Stomach smooth muscle (tissue), 2 donors: Measurements from ENCODE around the gene IQCF2.

Source experiments
- H3K27ac ChIP-seq: one replicate; pipeline ENCODE4 v1.7.0; 2013; ENCODE audit warnings: mild to moderate bottlenecking, low read length, inconsistent platforms
- H3K27me3 ChIP-seq, 2 donors: one replicate each; pipeline ENCODE4 v1.7.0; 2013; ENCODE audit warnings: low read length in 2 of 2; ENCODE audit not compliant: insufficient read depth in 2 of 2, control insufficient read depth in 1 of 2
- H3K36me3 ChIP-seq, 2 donors: one replicate each; pipeline ENCODE4 v1.7.0; 2013; ENCODE audit warnings: low read length in 2 of 2; ENCODE audit not compliant: control insufficient read depth in 2 of 2, insufficient read depth in 2 of 2
- H3K4me1 ChIP-seq: one replicate; pipeline ENCODE4 v1.7.0; 2013; ENCODE audit warnings: low read length; ENCODE audit not compliant: control insufficient read depth, insufficient read depth
- H3K4me3 ChIP-seq, 2 donors: one replicate each; pipeline ENCODE4 v1.7.0; 2013; ENCODE audit warnings: low read length in 2 of 2
- H3K9ac ChIP-seq, 2 donors: one replicate each; pipeline ENCODE4 v1.7.0; 2013; ENCODE audit warnings: low read length in 2 of 2, mild to moderate bottlenecking in 1 of 2
- H3K9me3 ChIP-seq, 2 donors: one replicate each; pipeline ENCODE4 v1.7.0; 2013; ENCODE audit warnings: low read length in 2 of 2; ENCODE audit not compliant: control insufficient read depth in 2 of 2
- donor health status: healthy.
- donor health status: Pancreatic carcinoma.

IQCF2 gene

DNA sequence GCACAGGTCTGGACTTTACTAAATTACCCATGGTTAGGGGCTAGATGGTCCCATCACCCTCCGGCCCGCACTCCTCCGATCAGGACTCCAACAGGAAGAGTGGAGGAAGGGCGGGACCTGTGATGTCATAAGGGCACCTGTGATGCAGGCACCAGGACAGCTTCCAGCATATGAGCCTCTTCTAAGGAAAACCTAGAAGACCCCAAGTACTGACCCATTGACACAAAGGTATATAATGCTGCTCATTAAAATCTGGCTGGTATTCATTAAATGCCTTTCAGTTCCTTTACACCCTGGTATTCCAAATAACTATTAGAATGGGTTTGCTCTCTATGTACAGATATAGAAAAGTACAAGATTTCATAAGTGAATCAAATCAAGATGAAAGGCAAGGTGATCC is 14.1 kb downstream of the IQCF2 start, which contains the start of gene IQCF5:
IQCF5 (minus strand) TSS at position 101 of the 400 bp plus-strand sequence; CDS start at position 31, 70 bp downstream.
- Histone ChIP-seq H3K9me3 (no peaks in the 10 kb centered on the region), H3K27ac (no peak within 1 kb of the TSS), H3K4me3 (no peak within 1 kb of the TSS), H3K36me3 (no peaks in the 10 kb centered on the region), H3K27me3 (peaks cover 0 to 3% of the 10 kb centered on the region in 2 donors), H3K4me1 (no peaks in the 10 kb centered on the region), H3K9ac (no peak within 1 kb of the TSS)

DNA sequence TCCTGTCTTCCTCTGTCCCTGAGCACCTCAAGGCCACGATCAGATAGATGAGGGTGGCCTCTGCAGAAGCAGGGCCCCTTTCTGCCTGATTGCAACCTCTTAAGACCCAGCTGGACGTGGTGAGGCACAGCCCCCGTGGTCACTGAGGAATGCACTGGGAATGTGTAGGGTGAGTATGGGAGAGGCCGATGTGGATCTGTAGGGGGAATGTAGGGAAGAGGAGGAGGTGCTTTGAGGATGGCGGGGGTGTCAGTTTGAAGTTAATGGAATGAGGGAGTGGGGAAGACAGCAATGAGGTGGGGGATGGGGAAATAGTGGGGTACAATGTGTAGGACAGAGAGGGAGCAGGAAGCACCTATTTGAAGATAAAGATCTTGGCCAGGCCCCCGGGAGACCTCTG is 14.8 kb downstream of the IQCF2 start:
- Histone ChIP-seq H3K27me3 (peaks cover 0 to 3% of the 10 kb centered on the region in 2 donors), H3K36me3 (no peaks in the 10 kb centered on the region), H3K4me3 (no peak overlapping the region), H3K9ac (no peak overlapping the region), H3K9me3 (no peaks in the 10 kb centered on the region), H3K4me1 (no peaks in the 10 kb centered on the region), H3K27ac (no peak overlapping the region)

DNA sequence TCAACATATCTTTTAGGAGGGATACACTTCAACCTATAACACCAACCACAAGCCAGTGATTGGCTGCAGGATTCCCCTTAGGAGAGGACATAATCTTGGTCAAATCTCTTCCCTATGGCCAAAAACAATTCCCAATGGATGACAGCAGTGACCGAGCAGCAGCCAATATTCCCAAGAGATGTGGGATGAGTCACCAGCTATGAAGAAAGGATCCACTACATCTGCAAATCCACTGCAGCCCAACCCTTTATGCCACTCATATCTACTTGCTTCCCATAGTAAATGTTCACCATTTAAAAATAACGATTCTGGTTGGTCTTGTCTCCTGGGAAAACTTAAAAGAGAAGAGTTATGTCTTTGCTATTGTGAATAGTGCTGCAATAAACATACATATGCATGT is 18.5 kb downstream of the IQCF2 start:
- Histone ChIP-seq H3K9me3 (no peaks in the 10 kb centered on the region), H3K9ac (no peak overlapping the region), H3K4me1 (no peaks in the 10 kb centered on the region), H3K27ac (no peak overlapping the region), H3K4me3 (no peak overlapping the region), H3K36me3 (no peaks in the 10 kb centered on the region), H3K27me3 (no peaks in the 10 kb centered on the region)

DNA sequence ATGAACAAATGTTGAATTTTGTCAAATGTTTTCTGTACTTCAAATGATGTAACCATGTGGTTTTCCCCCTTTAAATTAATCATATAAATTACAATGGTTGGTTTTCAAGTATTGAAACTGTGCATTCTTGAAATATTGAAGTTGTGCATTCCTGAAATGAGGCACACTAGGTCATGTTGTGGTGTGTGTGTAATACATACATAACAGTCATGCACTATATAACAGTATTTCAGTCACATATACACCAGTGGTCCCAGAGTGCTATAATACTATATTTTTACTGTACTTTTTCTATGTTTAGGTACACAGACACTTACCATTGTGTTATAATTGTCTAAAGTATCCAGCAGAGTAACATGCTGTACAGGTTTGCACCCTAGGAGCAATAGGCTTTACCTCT is 25.0 kb downstream of the IQCF2 start:
- H3K9me3 ChIP-seq, result no peaks in the 10 kb centered on the region
- H3K4me1 ChIP-seq, result no peaks in the 10 kb centered on the region
- H3K27ac ChIP-seq, result no peak overlapping the region
- H3K36me3 ChIP-seq, result no peaks in the 10 kb centered on the region
- no peak overlapping the region for H3K4me3 ChIP-seq
- no peak overlapping the region for H3K9ac ChIP-seq
- no peaks in the 10 kb centered on the region for H3K27me3 ChIP-seq

DNA sequence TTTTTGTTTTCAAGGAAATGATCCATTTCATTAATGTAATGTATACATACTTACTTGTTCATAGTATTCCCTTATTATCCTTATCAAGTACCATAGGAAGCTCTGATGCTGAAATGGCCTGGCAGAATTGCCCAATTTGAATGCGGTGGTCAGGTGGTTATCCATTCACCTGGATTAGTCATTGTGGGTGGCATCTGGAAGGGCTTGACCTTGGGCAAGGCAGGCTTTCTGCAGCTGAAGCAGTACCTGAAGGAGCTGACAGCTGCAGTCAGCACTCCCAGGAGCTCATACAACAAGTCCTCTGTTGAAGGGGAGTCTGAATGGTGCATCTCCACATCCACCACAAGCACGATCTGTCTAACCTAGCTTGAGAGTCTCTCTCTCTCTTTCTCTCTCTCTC is 26.2 kb downstream of the IQCF2 start:
- Histone ChIP-seq H3K27ac (no peak overlapping the region), H3K4me1 (no peaks in the 10 kb centered on the region), H3K9me3 (no peaks in the 10 kb centered on the region), H3K27me3 (peaks cover 0 to 2% of the 10 kb centered on the region in 2 donors), H3K4me3 (no peak overlapping the region), H3K36me3 (no peaks in the 10 kb centered on the region), H3K9ac (no peak overlapping the region)

DNA sequence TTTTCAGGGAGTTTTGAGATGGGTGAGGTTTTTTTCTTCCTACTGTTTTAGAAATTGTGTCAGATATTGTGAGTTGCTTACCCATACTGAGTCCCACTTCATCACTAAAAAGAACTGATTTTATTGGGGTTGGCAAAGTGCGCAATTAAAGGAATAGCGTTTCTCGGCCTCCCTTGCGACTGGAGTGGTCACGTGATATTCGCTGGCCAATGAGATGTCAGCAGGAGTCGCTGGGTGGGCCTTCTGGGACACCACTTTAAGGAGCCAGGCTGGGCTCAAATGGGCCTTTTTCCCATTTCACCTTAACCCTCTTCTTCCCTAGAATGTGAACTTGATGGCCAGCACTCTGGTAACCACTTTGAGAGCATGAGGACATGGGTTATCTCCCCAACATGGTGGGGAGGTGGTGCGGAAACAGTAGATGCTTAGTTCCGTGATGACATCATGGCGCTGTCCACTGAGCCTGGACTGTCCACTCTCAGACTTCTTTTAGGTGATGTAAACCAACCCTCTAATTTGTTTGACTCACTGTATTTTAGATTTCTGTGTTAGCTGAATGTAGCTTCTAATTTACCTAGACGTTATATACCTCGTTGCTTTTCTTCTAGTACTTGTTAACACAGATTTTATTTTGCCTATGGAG is 27.2 kb downstream of the IQCF2 start:
- Histone ChIP-seq H3K4me1 (no peaks in the 10 kb centered on the region), H3K36me3 (no peaks in the 10 kb centered on the region), H3K9me3 (no peaks in the 10 kb centered on the region), H3K9ac (no peak overlapping the region), H3K4me3 (no peak overlapping the region), H3K27ac (no peak overlapping the region), H3K27me3 (peaks cover 0 to 2% of the 10 kb centered on the region in 2 donors)

DNA sequence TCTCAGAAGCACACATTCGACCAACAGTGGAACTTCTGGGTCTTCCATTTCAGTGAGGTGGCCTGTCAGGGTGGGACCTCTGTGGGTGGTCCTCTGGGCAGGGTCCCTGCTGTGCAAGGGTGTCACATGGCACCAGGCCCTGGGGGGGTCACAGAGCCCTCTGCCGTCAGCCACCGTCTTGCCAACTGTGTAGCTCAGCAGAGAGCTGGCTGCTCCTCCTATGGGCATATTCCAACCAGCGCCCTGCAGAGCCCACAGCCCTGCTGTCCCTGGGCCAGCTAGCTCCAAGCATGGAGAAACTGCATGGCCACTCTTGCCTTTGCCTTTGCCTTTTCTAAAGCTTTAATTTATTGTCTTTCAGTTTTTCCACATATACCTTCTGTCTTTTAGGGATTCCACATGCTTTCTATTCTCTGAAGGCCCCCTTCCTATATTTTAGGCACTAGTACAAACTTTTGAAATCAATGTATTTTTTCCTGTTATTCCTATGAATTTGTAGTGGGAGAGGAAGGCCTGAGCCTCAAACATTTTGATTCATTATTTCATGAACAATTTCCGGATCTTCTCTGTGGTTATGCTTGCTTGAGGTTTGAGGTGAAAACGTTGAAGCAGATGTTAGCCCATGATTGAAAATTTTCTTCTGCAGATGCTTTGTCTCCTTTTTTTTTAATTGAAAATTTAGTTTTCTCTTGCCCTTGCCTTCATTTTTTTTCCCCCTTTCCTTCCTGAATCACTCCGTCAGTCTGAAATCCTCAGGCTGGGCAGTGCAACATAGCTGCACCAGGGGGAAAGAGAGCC is 30.0 kb downstream of the IQCF2 start:
- H3K4me1 ChIP-seq, result no peaks in the 10 kb centered on the region

DNA sequence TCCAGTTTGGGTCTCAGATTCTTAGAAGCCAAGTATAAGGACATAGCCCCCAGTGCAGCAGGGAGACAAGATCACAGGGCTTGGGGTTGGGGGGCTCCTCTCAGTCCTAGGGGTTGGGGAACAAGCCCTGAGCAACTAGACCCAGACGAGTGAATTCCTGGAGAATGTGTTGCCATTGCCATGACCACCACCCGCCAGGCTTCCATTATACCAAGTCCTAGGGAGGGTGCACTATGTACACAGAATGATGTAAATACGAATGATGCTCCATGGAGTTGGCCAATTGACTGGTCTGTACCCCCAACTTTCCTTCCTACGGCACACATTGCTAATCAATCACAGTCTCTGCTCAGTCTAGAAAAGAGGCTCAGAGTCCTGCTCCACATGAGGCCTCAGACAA is 33.0 kb downstream of the IQCF2 start:
- Histone ChIP-seq H3K27ac (no peak overlapping the region), H3K4me1 (no peaks in the 10 kb centered on the region), H3K9ac (no peak overlapping the region), H3K9me3 (no peaks in the 10 kb centered on the region), H3K27me3 (peaks cover 6 to 7% of the 10 kb centered on the region in 2 donors), H3K36me3 (no peaks in the 10 kb centered on the region), H3K4me3 (no peak overlapping the region)

More for the DNA sequence above, 30.0 kb downstream of the IQCF2 start:
- Histone ChIP-seq H3K9me3 (no peaks in the 10 kb centered on the region), H3K27me3 (peaks cover 2 to 6% of the 10 kb centered on the region in 2 donors), H3K9ac (no peak overlapping the region), H3K4me3 (no peak overlapping the region), H3K27ac (no peak overlapping the region), H3K36me3 (no peaks in the 10 kb centered on the region)

DNA sequence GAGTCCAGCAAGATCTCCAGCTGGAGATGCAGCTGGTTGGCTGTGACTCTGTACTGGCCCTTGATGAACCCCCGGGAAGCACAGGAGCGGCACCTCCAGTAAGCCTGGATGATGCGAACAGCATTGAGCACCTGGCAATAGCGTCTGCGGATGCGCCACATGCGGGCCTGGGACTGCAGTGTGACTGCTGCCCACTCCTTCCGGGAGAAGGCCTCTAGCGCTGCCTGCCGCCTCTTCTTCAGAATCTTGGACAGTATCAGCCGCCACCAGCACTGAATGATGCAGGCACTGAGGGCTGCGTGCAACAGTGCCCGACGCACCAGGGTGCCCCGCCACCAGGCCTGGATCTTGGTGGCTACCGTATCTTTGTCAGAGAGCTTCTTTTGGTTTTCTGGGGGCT is 33.5 kb downstream of the IQCF2 start:
- Histone ChIP-seq H3K9ac (no peak overlapping the region), H3K36me3 (no peaks in the 10 kb centered on the region), H3K4me3 (no peak overlapping the region), H3K4me1 (no peaks in the 10 kb centered on the region), H3K27ac (no peak overlapping the region), H3K9me3 (no peaks in the 10 kb centered on the region), H3K27me3 (peaks cover 6 to 7% of the 10 kb centered on the region in 2 donors)

DNA sequence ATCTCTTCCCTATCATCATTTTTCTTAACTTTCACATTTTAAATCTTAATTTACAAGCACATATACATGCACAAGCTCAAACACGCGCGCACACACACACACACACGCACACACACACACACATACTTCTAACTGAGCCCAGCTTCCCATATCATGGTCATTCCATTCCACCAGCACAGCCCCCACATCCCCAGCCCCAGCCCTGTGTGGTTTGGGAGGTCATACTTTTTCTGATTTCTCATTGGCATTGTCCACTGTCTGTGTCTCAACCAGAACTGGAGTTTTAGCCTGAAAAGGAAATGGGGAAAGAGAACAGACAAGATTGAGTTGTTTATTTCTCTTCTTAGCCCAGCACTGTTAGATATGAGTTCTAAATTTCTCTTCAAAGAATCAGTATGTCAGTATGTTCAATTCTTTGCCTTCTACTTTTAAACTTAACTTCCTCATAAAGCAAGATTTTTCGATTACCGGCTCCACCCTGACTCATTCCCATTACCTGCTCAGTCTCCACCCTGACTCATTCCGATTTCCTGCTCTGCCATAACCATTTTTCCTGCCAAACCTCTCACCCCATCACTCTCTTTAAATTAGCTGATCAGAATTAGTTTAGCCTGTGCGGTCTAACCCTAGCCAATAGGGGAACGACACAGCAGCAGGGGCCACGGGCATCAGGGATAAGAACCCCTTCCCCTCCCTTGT is 35.3 kb downstream of the IQCF2 start:
- no peaks in the 10 kb centered on the region for H3K9me3 ChIP-seq
- H3K9ac ChIP-seq, result no peak overlapping the region
- no peaks in the 10 kb centered on the region for H3K36me3 ChIP-seq
- no peak overlapping the region for H3K4me3 ChIP-seq
- peaks cover 6 to 7% of the 10 kb centered on the region in 2 donors for H3K27me3 ChIP-seq
- H3K27ac ChIP-seq, result no peak overlapping the region
- no peaks in the 10 kb centered on the region for H3K4me1 ChIP-seq
